ENCODE data around the gene RPGRIP1L. TPM values are rescaled to one million over a fixed set of nuclear protein-coding genes. Genes with fewer than 3 reads are reported as not detected.

The RPGRIP1L gene
- total and polyA plus RNA-seq, 3 donors from 2014 or later: 22.0 to 37.4 (median 23.0) TPM

DNA sequence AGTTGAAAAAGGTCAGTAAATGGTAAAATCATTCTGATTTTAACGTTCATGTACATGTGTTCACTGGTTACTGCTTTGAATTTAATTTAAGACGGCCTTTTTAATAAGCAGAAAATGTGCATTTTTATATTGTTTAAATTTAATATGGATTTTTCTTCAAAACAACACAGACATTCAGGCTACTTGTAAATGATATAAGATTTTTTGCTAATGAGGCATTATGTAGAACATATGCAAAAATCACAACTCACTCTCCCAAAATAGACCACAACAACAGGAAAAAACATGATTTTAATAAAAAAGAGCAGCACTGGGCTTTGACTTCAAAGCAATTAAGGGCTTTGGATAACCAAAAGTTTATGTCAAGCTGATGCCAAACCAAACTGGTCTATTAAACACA is 22.3 kb downstream of the RPGRIP1L start:
- Histone ChIP-seq H3K27me3 (no peaks in the 10 kb centered on the region), H3K36me3 (ENCODE audit: low read depth, missing control alignments) (no peaks in the 10 kb centered on the region), H3K27ac (no peak overlapping the region), H3K9me3 (no peaks in the 10 kb centered on the region), H3K4me3 (no peak overlapping the region), H3K4me1 (no peaks in the 10 kb centered on the region)
- WGBS, 2 donors: 61 to 91% methylated on average over 2 of the region's 2 CpGs
- no peak for TF ChIP-seq CTCF (IDR thresholded peaks at IDR 0.05)
- TF ChIP-seq POLR2A (IDR thresholded peaks at IDR 0.05): no peak
- intact Hi-C loops (cut with DNase I; ENCODE audit: low total_unique reads): no loop called here
- DNase-seq: no peak

DNA sequence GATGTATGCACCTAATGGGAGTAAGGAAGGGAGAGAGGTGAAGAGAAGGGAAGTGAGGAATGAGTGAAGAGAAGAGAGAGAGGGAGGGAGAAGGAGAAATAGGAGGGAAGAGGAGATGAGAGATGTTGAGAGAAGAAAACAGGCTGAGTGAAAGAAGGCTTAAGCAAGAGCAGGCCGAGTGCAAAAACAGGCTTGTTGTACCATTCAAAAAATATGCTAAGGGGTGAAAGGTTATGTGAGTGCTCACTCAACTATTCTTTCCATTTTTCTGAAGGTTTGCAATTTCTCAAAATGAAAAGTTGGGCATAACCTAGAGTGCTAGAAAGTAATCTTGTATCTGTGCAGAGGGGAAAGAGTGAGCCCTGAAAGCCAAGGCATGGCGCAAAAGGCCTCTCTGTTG is 22.9 kb downstream of the RPGRIP1L start:
- 84 to 98% methylated on average over 2 of the region's 2 CpGs for WGBS, 2 donors
- H3K9me3 ChIP-seq: no peaks in the 10 kb centered on the region
- intact Hi-C loops (cut with DNase I; ENCODE audit: low total_unique reads): no loop called here

DNA sequence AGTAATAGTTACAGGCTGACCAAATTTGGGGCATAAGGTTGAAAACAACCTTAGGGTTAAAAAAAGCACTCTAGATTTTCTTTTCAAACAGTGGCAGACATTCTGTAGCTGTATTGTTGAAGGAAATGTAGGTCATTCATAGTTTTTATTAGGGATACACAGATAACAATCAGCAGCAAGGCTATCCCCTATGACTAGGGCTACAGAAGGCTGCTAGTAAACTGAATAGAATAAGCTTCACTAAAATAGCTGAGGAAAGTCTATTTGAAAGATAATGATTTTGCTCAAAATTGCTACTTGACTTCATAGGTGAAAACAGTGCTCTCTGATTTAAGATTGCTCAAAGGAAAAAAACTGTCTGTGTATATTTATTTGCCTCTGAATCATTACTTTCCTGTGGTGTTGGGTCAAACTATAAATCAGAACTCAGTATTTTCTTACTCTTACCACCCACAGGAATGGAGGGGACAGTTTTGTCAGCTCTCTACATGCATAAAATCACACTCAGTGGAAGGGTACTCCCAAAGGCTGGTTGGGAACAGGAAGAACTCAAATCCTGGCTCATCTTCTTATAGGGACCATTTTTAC is 24.8 kb downstream of the RPGRIP1L start:
- Histone ChIP-seq H3K4me1 (no peaks in the 10 kb centered on the region), H3K27me3 (no peaks in the 10 kb centered on the region), H3K27ac (no peak overlapping the region), H3K4me3 (no peak overlapping the region), H3K9me3 (no peaks in the 10 kb centered on the region), H3K36me3 (ENCODE audit: low read depth, missing control alignments) (no peaks in the 10 kb centered on the region)
- no peak for TF ChIP-seq CTCF (IDR thresholded peaks at IDR 0.05)
- TF ChIP-seq POLR2A (IDR thresholded peaks at IDR 0.05): no peak
- intact Hi-C loops (cut with DNase I; ENCODE audit: low total_unique reads): no loop called here
- DNase-seq: no peak

More for the DNA sequence above, 22.9 kb downstream of the RPGRIP1L start:
- Histone ChIP-seq H3K36me3 (ENCODE audit: low read depth, missing control alignments) (no peaks in the 10 kb centered on the region), H3K27me3 (no peaks in the 10 kb centered on the region), H3K27ac (no peak overlapping the region), H3K4me1 (no peaks in the 10 kb centered on the region), H3K4me3 (no peak overlapping the region)
- no peak for DNase-seq
- no peak for TF ChIP-seq POLR2A (IDR thresholded peaks at IDR 0.05)
- no peak for TF ChIP-seq CTCF (IDR thresholded peaks at IDR 0.05)

DNA sequence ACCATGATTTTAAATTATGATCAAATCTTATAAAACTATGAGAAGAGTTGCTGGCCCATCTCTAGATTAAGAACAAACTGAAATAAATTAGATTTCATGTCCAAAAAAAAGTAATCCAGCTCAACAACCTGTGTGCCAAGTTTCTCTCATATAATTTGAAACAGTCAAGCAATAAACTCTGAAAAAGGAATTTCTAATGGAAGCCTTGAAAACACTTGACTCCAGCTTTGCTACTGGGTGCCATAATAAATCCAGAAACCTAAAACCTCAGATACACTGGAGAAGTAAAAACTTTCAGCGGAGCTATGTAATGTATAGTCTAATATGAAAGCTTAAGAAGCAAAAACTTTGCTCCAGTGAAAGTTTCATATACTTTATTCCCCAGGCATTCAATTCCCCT is 25.5 kb downstream of the RPGRIP1L start:
- no peak overlapping the region for H3K27ac ChIP-seq
- DNase-seq: no peak
- no peaks in the 10 kb centered on the region for H3K9me3 ChIP-seq
- no peaks in the 10 kb centered on the region for H3K36me3 ChIP-seq (ENCODE audit: low read depth, missing control alignments)
- no peak overlapping the region for H3K4me3 ChIP-seq
- intact Hi-C loops (cut with DNase I; ENCODE audit: low total_unique reads): no loop called here
- TF ChIP-seq POLR2A (IDR thresholded peaks at IDR 0.05) (no peak), CTCF (IDR thresholded peaks at IDR 0.05) (no peak)
- H3K4me1 ChIP-seq: no peaks in the 10 kb centered on the region
- no peaks in the 10 kb centered on the region for H3K27me3 ChIP-seq
- WGBS, 2 donors: 94 to 100% methylated on average over 1 of the region's 1 CpG

DNA sequence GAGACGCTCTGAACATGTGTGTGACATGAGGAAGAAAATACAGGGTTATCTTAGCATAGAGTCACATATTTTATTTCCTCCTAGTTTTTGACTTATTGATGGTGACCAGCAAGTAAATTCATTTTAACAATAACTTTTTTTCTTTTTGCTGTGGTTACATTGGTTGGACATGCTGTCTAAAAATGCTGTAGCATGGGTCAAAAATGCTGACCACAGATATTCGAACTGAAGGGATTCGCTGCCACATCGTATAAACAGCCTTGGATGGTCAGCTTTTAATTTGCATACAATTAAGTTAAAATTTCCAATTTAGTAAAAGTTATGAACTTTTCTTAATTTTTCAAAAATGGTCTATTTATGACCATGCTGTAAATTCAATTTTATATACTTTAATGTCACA is 30.5 kb downstream of the RPGRIP1L start:
- DNase-seq: no peak
- intact Hi-C loops (cut with DNase I; ENCODE audit: low total_unique reads): no loop called here
- no peak overlapping the region for H3K4me3 ChIP-seq
- no peaks in the 10 kb centered on the region for H3K36me3 ChIP-seq (ENCODE audit: low read depth, missing control alignments)
- H3K4me1 ChIP-seq: no peaks in the 10 kb centered on the region
- no peak for TF ChIP-seq POLR2A (IDR thresholded peaks at IDR 0.05)
- no peak for TF ChIP-seq CTCF (IDR thresholded peaks at IDR 0.05)
- no peaks in the 10 kb centered on the region for H3K9me3 ChIP-seq
- 98 to 99% methylated on average over 4 of the region's 4 CpGs for WGBS, 2 donors
- H3K27me3 ChIP-seq: no peaks in the 10 kb centered on the region
- H3K27ac ChIP-seq: no peak overlapping the region
